Kidney (tissue), 14 donors: Measurements from ENCODE around the gene MYBBP1A. TPM values are rescaled to one million over a fixed set of nuclear protein-coding genes. Genes with fewer than 3 reads are reported as not detected.

Source experiments
- DNase-seq, 5 donors: peaks; one replicate each; pipeline ENCODE4 v3.0.0-alpha.2; 2013 to 2020
- FAIRE-seq: peaks from 2 replicates; lab custom pipeline; 2012; peaks lifted over from hg19 to GRCh38; lab: Jason Lieb, UNC
- H3K27ac ChIP-seq, 2 donors: one replicate each; pipeline ENCODE4 v1.7.0; 2013; ENCODE audit warnings: low read depth in 2 of 2, low read length in 2 of 2, inconsistent platforms in 1 of 2
- H3K27me3 ChIP-seq: one replicate; pipeline ENCODE4 v1.7.1; 2013; ENCODE audit warnings: low read length, inconsistent platforms; ENCODE audit not compliant: control insufficient read depth, insufficient read depth
- H3K36me3 ChIP-seq, 3 donors: one replicate each; pipeline versions ENCODE4 v1.7.0 to v1.7.1; 2013; ENCODE audit warnings: low read length in 3 of 3, control low read depth in 1 of 3, inconsistent platforms in 1 of 3; ENCODE audit not compliant: insufficient read depth in 3 of 3, control insufficient read depth in 2 of 3
- H3K4me1 ChIP-seq, 3 donors: one replicate each; pipeline versions ENCODE4 v1.7.0 to v1.7.1; 2013; ENCODE audit warnings: low read length in 3 of 3, inconsistent platforms in 1 of 3, low read depth in 1 of 3; ENCODE audit not compliant: control insufficient read depth in 2 of 3, insufficient read depth in 2 of 3
- H3K4me3 ChIP-seq, 3 donors: one replicate each; pipeline versions ENCODE4 v1.7.0 to v1.8.1; 2013; ENCODE audit warnings: low read length in 3 of 3, control low read depth in 1 of 3, inconsistent platforms in 1 of 3
- H3K9ac ChIP-seq, 3 donors: one replicate each; pipeline versions ENCODE4 v1.7.0 to v1.7.1; 2013; ENCODE audit warnings: low read length in 3 of 3, control low read depth in 1 of 3, inconsistent platforms in 1 of 3
- H3K9me3 ChIP-seq, 3 donors: one replicate each; pipeline versions ENCODE4 v1.7.0 to v1.7.1; 2013; ENCODE audit warnings: low read length in 3 of 3, control low read depth in 1 of 3, inconsistent platforms in 1 of 3; ENCODE audit not compliant: control insufficient read depth in 2 of 3, insufficient read depth in 1 of 3
- CTCF ChIP-seq: IDR thresholded peaks from 3 replicates; pipeline ENCODE4 v1.5.1; 2012; ENCODE audit warnings: mild to moderate bottlenecking, moderate library complexity, borderline replicate concordance; ENCODE audit not compliant: insufficient read depth; ENCODE audit errors: extremely low read depth
- intact Hi-C: fragments of 100-400 bp; cut with DNase I; formaldehyde crosslinking; loops from one replicate; pipeline ENCODE4 v1.11.1; 2022
- polyA plus RNA-seq: library from polyadenylated mRNA; stranded (reverse); fragments of 350-450 nt; fragmentation: Illumina TruSeq; extraction: RNeasy Lipid Tissue Mini Kit (QIAGEN cat#74804); gene quantifications from one replicate; pipeline ENCODE4 v1.2.3, GENCODE V29; 2014; ENCODE audit warnings: low read depth, low replicate concordance; ENCODE audit not compliant: insufficient read depth
- total RNA-seq: library from RNA; stranded (reverse); fragmentation: NEBNext Ultra II Directional; extraction: Animal tissue kit (Norgen Biotek cat#: 25700); gene quantifications from one replicate; pipeline ENCODE4 v1.2.1, GENCODE V29; 2021
- donor health status: control.
- donor health status: control.
- donor health status: control.
- donor health status: control.
- donor health status: control.
- donor health status: DM: yes; HTN: yes; CAD: no.
- donor health status: Normal renal cell carcinoma (clear cell type).

The MYBBP1A gene
- total and polyA plus RNA-seq, 2 donors from 2014 or later: 11.9 to 51.6 TPM

- H3K9me3 ChIP-seq: no peaks in the 10 kb centered on the region
- no peak for FAIRE-seq
- DNase-seq: peak in 1 of 5 donors; percentile 73
- intact Hi-C loops: no loop called here
- no peaks in the 10 kb centered on the region for H3K36me3 ChIP-seq
- H3K27me3 ChIP-seq: no peaks in the 10 kb centered on the region
- peak overlapping the region; percentile 10 to 13 for H3K27ac ChIP-seq
- H3K4me1 ChIP-seq: peaks cover 0 to 44% (median 38%) of the 10 kb centered on the region in 3 donors
- H3K4me3 ChIP-seq: no peak overlapping the region
- TF ChIP-seq CTCF: no peak
- peak overlapping the region in 1 of 3 donors; percentile 15 for H3K9ac ChIP-seq
Observed at GRCh38 chr17:4506175-4506813, 48.9 kb downstream of the MYBBP1A start.

GRCh38 chr17:4505187-4505586 lies 50.0 kb downstream of the MYBBP1A start:
- intact Hi-C loops: no loop called here
- no peaks in the 10 kb centered on the region for H3K36me3 ChIP-seq
- no peak for FAIRE-seq
- peaks cover 0 to 48% (median 38%) of the 10 kb centered on the region in 3 donors for H3K4me1 ChIP-seq
- peak in 1 of 5 donors; percentile 44 for DNase-seq
- no peak for TF ChIP-seq CTCF
- peak overlapping the region in 1 of 2 donors; percentile 74 for H3K27ac ChIP-seq
- H3K9ac ChIP-seq: peak overlapping the region in 1 of 3 donors; percentile 43
- H3K9me3 ChIP-seq: no peaks in the 10 kb centered on the region
- peaks cover 2% of the 10 kb centered on the region for H3K27me3 ChIP-seq
- no peak overlapping the region for H3K4me3 ChIP-seq

- Histone ChIP-seq H3K9me3 (no peaks in the 10 kb centered on the region), H3K27me3 (peaks cover 5% of the 10 kb centered on the region), H3K4me1 (peaks cover 0 to 44% (median 37%) of the 10 kb centered on the region in 3 donors), H3K36me3 (no peaks in the 10 kb centered on the region), H3K9ac (no peak overlapping the region), H3K27ac (peak overlapping the region in 1 of 2 donors; percentile 41), H3K4me3 (no peak overlapping the region)
- DNase-seq: peak in 1 of 5 donors; percentile 56
- TF ChIP-seq CTCF: no peak
- intact Hi-C loops: no loop called here
- FAIRE-seq: no peak
Observed at GRCh38 chr17:4504188-4504587, 51.0 kb downstream of the MYBBP1A start.
